NCI-H2107 (cell line): Measurements from ENCODE around the gene GOLGA6A.

Experiments used
- DNase-seq: peaks from one replicate; lab custom pipeline; 2025; lab: John Stamatoyannopoulos, UW

The GOLGA6A gene

DNA sequence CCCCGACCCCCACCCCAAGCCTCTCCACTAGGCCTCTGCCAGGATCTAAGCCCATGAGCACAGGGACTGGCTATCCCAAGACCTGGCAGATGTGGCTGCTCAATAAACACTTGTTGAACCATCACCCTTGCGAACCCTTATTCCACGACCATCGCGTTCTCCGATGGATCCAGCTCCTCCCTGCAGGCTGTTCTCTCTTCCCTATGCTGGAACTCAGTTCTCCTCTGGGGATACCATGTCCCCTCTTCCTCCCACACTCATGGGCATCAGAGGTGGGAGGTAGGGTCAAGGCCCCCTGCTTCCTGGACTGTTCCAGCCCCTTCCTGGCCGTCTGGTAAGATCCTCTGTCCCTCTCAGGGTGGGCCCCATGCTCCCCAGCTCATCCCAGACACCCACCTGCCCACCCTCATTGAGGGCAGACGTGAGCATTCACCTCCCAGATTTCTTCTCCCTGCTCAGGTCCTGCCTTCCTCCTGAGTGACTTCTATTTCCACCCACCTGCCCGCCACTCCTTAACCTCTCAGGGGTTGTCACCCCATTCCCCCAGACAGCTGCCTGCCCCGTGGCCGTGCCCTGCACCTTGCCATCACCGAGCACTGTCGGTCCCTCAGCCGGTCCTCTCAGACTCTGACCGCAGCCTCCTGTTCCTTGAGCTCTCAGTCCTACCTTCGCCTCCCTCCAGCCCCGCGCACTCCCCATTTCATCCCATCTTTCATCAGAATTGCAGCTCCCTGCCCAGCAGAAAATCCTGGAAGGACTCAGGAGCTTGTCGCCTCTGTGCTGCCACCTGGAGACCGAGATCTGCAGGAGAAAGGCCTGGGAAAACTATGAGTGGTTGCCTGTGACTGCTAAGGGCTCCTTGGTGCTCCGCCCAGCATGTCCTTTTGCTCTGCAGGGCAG, 45.8 kb downstream of the GOLGA6A start:
- DNase-seq, result no peak

DNA sequence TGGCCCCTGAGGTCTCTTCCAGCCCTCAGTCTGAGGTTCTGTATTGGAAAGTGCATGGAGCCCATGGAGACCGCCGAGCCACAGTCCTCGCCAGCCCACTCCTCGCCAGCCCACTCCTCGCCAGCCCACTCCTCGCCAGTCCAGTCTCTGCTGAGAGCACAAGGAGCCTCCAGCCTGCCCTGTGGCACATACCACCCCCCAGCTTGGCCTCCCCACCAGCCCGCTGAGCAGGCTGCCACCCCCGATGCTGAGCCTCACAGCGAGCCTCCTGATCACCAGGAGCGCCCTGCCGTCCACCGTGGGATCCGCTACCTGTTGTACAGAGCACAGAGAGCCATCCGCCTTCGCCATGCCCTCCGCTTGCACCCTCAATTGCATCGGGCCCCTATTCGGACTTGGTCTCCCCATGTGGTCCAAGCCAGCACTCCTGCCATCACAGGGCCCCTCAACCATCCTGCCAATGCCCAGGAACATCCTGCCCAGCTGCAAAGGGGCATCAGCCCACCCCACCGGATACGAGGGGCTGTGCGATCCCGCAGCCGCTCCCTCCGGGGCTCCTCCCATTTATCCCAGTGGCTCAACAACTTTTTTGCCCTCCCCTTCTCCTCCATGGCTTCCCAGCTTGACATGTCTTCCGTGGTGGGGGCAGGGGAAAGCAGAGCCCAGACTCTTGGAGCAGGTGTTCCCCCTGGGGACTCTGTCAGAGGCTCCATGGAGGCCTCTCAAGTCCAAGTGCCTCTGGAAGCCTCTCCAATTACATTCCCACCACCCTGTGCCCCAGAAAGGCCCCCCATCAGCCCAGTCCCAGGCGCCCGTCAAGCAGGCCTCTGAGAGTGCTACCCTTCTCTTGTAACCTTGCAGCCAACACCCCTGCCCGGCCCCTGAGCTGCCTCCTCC, 47.0 kb downstream of the GOLGA6A start:
- DNase-seq, result no peak

DNA sequence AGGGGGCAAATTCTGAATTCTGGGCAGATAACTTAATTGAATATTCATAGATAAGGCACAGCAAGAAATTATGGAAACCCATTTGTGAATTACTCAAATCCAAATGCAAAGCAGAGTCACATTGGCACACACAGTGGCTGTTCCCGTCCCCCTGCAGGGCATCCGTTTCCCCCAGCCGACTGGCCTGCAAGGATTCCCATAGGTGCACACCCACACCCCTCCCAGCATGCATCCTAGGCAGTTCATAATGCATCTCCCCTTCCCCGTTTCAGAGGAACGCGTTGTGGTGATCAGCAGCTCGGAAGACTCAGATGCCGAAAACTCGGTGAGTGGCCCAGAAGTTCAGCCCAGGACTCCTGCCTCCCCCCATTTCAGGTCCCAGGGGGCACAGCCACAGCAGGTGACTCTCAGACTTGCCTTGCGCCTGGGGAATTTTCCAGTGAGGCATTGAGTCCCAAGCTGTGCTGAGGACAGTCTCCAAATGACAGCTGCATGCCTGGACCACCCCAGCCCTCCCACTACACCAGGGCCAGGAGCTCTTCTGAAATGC, 48.1 kb downstream of the GOLGA6A start:
- no peak for DNase-seq

DNA sequence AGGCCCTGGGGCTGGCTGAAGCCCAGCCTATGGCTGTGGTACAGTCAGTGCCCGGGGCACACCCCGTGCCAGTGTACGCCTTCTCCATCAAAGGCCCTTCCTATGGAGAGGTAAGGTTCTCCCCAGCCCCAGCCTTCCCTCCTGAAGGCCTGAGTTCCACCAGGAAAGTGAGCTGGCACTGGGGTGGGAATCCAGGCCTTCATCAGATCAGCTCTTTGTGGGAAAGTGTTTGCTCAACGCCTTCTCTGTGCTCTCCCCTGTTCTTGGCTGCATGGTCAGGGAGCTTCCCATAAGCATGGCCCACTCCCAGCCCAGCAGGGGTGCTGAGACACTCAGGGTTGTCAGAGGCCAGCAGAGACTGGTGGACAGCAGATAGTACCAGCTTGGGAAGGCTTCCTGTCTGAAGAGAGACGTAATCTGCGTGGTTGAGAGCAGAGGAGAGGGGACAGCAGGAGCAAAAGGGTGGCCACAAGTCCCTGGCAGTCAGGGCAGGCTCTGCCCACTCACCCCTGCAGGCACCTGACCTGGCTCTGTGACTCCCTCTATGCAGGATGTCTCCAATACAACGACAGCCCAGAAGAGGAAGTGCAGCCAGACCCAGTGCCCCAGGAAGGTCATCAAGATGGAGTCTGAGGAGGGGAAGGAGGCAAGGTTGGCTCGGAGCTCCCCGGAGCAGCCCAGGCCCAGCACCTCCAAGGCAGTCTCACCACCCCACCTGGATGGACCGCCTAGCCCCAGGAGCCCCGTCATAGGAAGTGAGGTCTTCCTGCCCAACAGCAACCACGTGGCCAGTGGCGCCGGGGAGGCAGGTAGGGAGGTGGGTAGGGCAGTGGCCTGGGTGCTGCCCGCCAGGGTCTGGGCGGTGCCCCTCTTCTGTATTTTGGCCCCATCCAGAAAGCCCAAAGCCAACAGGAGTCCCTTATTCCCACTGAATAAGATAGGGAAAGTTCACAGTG, 49.5 kb downstream of the GOLGA6A start:
- DNase-seq, result no peak

DNA sequence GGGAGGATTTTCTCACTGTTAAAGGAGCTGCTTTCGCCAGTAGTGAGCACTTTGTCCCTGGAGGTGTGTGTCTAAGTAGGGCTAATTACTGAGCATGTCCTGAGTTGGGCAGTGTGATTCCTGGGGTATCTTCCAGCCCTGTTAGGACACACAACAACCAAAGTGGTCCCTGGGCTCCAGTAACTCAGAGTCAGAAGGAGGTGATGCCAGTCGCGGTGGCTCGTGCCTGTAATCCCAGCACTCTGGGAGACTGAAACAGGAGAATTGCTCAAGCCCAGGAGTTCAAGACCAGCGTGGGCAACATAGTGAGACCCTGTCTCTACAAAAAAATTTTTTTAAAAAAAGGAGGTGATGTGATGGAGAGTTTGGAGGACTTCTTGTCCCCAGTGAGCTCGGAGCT, 50.3 kb downstream of the GOLGA6A start:
- no peak for DNase-seq

DNA sequence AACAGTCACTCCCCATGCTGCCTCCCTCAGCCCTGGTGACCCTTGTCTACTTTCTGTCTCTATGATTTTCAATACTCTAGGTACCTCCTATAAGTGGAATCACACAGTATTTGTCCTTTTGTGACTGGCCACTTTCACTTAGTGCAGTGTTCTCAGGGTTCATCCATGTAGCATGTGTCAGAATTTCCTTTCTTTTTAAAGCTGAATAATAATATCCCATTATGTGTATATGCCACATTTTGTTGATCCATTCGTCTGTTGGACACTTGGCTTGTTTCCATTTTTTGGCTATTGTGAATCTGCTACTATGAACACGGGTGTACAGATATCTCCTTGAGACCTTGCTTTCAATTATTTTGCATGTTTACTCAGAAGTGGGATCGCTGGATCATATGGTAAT, 53.7 kb downstream of the GOLGA6A start:
- DNase-seq, result no peak

DNA sequence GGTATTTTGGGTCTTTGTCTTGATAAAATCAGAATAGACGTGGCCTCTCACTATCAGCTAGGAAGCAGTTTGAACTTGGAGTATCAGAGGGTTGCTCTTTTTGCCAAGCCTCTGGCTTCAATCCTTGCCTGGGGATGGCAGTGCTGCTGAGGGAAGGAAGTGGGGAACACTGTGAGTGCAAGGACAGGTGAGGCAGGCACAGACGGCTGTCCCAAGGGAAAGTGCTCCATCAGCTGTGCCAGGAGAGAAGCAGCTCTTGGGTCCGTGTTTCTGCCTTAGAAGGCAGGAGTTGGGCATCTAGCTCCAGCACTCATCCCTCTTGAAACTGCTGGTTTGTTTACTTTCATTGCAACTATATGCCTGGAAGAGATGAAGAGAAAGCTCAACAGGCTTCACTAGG, 54.7 kb downstream of the GOLGA6A start:
- DNase-seq, result no peak

DNA sequence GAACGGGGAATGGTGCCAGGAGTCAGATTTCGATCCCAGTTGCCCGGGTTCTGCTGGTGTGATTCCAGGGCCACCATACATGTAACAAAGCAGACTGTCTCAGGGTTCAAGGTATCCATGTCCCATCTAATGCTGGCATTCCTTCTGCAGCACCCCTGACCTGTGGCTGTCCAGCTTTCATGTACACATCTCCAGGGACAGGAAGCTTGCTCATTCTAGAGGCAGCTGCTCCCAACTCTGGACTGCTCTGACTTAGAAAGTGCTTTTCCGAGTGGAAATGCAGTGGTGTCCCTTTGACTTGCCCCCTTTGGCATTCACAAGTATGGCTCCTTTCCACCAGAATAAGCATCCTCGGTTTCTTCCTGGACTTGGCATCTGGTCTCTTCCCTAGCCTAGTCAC, 56.9 kb downstream of the GOLGA6A start:
- no peak for DNase-seq

DNA sequence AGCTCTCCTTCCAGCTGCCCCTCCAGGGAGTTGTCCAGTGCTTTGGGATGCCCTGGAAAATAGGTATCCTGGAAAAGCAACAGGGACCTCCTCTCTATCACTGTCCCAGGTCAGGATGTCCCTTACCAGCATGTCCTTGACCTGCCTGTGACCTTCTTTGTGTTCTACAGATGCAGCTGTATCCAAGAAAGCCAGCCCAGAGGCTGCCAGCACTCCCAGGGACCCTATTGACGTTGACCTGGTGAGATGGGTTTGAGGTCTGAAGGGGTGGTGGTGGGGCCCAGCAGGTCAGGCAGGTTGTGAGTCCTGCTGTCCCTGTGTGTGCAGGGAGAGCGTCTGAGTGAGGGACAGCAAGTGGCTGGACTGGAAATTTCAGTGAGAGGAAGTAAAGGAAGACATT, 57.7 kb downstream of the GOLGA6A start:
- DNase-seq, result no peak

DNA sequence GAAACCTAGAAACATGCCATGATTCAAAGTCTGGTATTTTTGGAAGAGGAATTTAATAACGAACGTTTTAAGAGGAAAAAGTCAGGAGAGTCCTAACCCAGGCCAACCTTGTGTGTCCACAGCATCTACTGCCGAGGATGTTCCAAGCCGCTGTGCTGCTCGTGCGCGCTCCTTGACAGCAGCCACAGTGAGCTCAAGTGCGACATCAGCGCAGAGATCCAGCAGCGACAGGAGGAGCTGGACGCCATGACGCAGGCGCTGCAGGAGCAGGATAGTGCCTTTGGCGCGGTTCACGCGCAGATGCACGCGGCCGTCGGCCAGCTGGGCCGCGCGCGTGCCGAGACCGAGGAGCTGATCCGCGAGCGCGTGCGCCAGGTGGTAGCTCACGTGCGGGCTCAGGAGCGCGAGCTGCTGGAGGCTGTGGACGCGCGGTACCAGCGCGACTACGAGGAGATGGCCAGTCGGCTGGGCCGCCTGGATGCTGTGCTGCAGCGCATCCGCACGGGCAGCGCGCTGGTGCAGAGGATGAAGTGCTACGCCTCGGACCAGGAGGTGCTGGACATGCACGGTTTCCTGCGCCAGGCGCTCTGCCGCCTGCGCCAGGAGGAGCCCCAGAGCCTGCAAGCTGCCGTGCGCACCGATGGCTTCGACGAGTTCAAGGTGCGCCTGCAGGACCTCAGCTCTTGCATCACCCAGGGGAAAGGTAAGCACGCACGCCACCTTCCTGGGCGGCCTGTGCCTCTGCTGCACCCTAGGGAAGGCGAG, 59.5 kb downstream of the GOLGA6A start:
- no peak for DNase-seq
